Activated CD4-positive, alpha-beta T cell treated with anti-CD3 and anti-CD28 coated beads for 36 hours (primary cell): ENCODE data around the gene TULP3. TPM values are rescaled to one million over a fixed set of nuclear protein-coding genes. Genes with fewer than 3 reads are reported as not detected.
A peak's percentile ranks its signal among the peaks of the same experiment; 100 is the strongest.

Source experiments
- ATAC-seq: fragments of 200-7000 bp; cut with Tn5 transposase; one replicate; pipeline ENCODE4 v1.10.0; 2021; ENCODE audit warnings: mild to moderate bottlenecking, moderate library complexity
- CTCF ChIA-PET: fragments of 350-600 bp; sonication (Branson Sonifier 250); formaldehyde crosslinking; loops from one replicate; lab custom pipeline; 2021; ENCODE audit warnings: antibody characterized with exemption; lab: Charles Lee
- POLR2A ChIA-PET: fragments of 350-600 bp; sonication (Branson Sonifier 250); formaldehyde crosslinking; loops from one replicate; lab custom pipeline; 2021; ENCODE audit warnings: antibody characterized with exemption, inconsistent platforms; lab: Charles Lee
- DNase-seq: peaks from one replicate; pipeline ENCODE4 v3.0.0-alpha.2; 2020
- H3K27ac Mint-ChIP-seq: one replicate; pipeline ENCODE4 v1.8.0; 2021; ENCODE audit warnings: mixed read lengths
- H3K27me3 Mint-ChIP-seq: one replicate; pipeline ENCODE4 v1.8.0; 2021; ENCODE audit warnings: mixed read lengths
- H3K36me3 Mint-ChIP-seq: one replicate; pipeline ENCODE4 v1.8.0; 2021; ENCODE audit warnings: low read depth, mixed read lengths
- H3K4me1 Mint-ChIP-seq: one replicate; pipeline ENCODE4 v1.8.0; 2021; ENCODE audit warnings: mixed read lengths
- H3K4me3 Mint-ChIP-seq: one replicate; pipeline ENCODE4 v1.8.0; 2021; ENCODE audit warnings: mild to moderate bottlenecking, moderate library complexity, mixed read lengths
- H3K9me3 Mint-ChIP-seq: one replicate; pipeline ENCODE4 v1.8.0; 2021; ENCODE audit warnings: low read depth, mixed read lengths
- intact Hi-C, 2 experiments: fragments of 100-400 bp; cut with DNase I in 1 of 2; cut with micrococcal nuclease in 1 of 2; formaldehyde crosslinking; loops; one replicate each; pipeline versions ENCODE4 v1.14.2 to v1.15.1; 2022 to 2024; cut with DNase I, micrococcal nuclease
- total RNA-seq, 2 experiments: library from RNA; stranded (reverse); gene quantifications; one replicate each; pipeline ENCODE4 v1.2.3, GENCODE V29; 2021

The TULP3 gene
- total RNA-seq = 1 to 10 TPM; 5.9 to 7.3 TPM

- peaks cover 18% of the 10 kb centered on the region for H3K36me3 Mint-ChIP-seq
- intact Hi-C loops = loop anchor here (1.0 to 2.0 kb wide), 9 partner anchors 13 to 199 kb away; partner anchors contain the start of genes FOXM1 (in 2 of the 2), ITFG2 (in 2 of the 2), RHNO1 (in 2 of the 2) and FKBP4 (in 1 of the 2)
- no peaks in the 10 kb centered on the region for H3K9me3 Mint-ChIP-seq
- H3K4me1 Mint-ChIP-seq = peaks cover 25% of the 10 kb centered on the region
- peak within 1 kb of the TSS; percentile 85 for H3K4me3 Mint-ChIP-seq
- peak; percentile 98 for ATAC-seq
- peak; percentile 98 for DNase-seq
- H3K27me3 Mint-ChIP-seq = no peaks in the 10 kb centered on the region
- peak within 1 kb of the TSS; percentile 79 for H3K27ac Mint-ChIP-seq
- CTCF ChIA-PET = interaction anchor here (0.7 to 1.3 kb wide), 5 partner anchors 14 to 309 kb away, joined by 3 to 5 read pairs (median 4); partner anchors contain the start of genes FOXM1 and RHNO1
- POLR2A ChIA-PET = interaction anchor here (1.6 kb wide), 1 partner anchor 13 kb away, joined by 9 read pairs; the partner anchor contains the start of genes FOXM1 and RHNO1
These were observed at the start of gene TULP3 for GRCh38 chr12:2890388-2891239. Gene TULP3, plus strand, starts transcription at chr12:2890891. Its CDS starts 57 bp downstream, at chr12:2890948.

- CTCF ChIA-PET = no interaction called here
- no peaks in the 10 kb centered on the region for H3K27me3 Mint-ChIP-seq
- POLR2A ChIA-PET = no interaction called here
- H3K4me3 Mint-ChIP-seq = no peak overlapping the region
- ATAC-seq = no peak
- peaks cover 13% of the 10 kb centered on the region for H3K36me3 Mint-ChIP-seq
- H3K9me3 Mint-ChIP-seq = no peaks in the 10 kb centered on the region
- intact Hi-C loops = no loop called here
- H3K27ac Mint-ChIP-seq = no peak overlapping the region
- no peaks in the 10 kb centered on the region for H3K4me1 Mint-ChIP-seq
- DNase-seq = no peak
These were observed 49.5 kb upstream of the TULP3 start for GRCh38 chr12:2841056-2841650.

GRCh38 chr12:2842948-2843347 is 47.7 kb upstream of the TULP3 start:
- ChIA-PET POLR2A (no interaction called here), CTCF (interaction anchor here (0.6 kb wide), 1 partner anchor 16 kb away, joined by 3 read pairs; no protein-coding TSS in a partner anchor)
- intact Hi-C loops = no loop called here
- Mint-ChIP-seq H3K4me1 (no peaks in the 10 kb centered on the region), H3K27ac (no peak overlapping the region), H3K9me3 (no peaks in the 10 kb centered on the region), H3K27me3 (no peaks in the 10 kb centered on the region), H3K4me3 (no peak overlapping the region), H3K36me3 (peaks cover 13% of the 10 kb centered on the region)
- DNase-seq (no peak), ATAC-seq (no peak)

- POLR2A ChIA-PET = no interaction called here
- H3K27me3 Mint-ChIP-seq = no peaks in the 10 kb centered on the region
- DNase-seq (no peak), ATAC-seq (no peak)
- peaks cover 15% of the 10 kb centered on the region for H3K36me3 Mint-ChIP-seq
- CTCF ChIA-PET = interaction anchor here (1.0 to 1.8 kb wide), 3 partner anchors 9 to 189 kb away, joined by 3 to 6 read pairs (median 4); no protein-coding TSS in a partner anchor
- H3K4me1 Mint-ChIP-seq = no peaks in the 10 kb centered on the region
- H3K9me3 Mint-ChIP-seq = no peaks in the 10 kb centered on the region
- H3K4me3 Mint-ChIP-seq = no peak overlapping the region
- no peak overlapping the region for H3K27ac Mint-ChIP-seq
- intact Hi-C loops = no loop called here
These were observed 45.9 kb upstream of the TULP3 start for GRCh38 chr12:2844786-2845185.

- Mint-ChIP-seq H3K9me3 (no peaks in the 10 kb centered on the region), H3K27me3 (no peaks in the 10 kb centered on the region), H3K4me1 (no peaks in the 10 kb centered on the region), H3K4me3 (no peak overlapping the region), H3K27ac (no peak overlapping the region), H3K36me3 (peaks cover 13% of the 10 kb centered on the region)
- ChIA-PET POLR2A (no interaction called here), CTCF (interaction anchor here (1.0 to 1.8 kb wide), 4 partner anchors 9 to 189 kb away, joined by 3 to 6 read pairs (median 4); no protein-coding TSS in a partner anchor)
- ATAC-seq (no peak), DNase-seq (no peak)
- intact Hi-C loops = no loop called here
These were observed 45.4 kb upstream of the TULP3 start for GRCh38 chr12:2845280-2845679.

- POLR2A ChIA-PET = interaction anchor here (0.6 to 0.7 kb wide), 2 partner anchors 16 to 38 kb away, joined by 7 to 13 read pairs; no protein-coding TSS in a partner anchor
- Mint-ChIP-seq H3K27me3 (no peaks in the 10 kb centered on the region), H3K27ac (no peak overlapping the region), H3K9me3 (no peaks in the 10 kb centered on the region), H3K4me3 (no peak overlapping the region), H3K4me1 (peaks cover 3% of the 10 kb centered on the region), H3K36me3 (peaks cover 11% of the 10 kb centered on the region)
- no peak for ATAC-seq
- no peak for DNase-seq
- CTCF ChIA-PET = interaction anchor here (0.8 to 5.2 kb wide), 2 partner anchors 92 to 190 kb away, joined by 3 to 34 read pairs; no protein-coding TSS in a partner anchor
- intact Hi-C loops = no loop called here
These were observed 38.8 kb upstream of the TULP3 start for GRCh38 chr12:2851931-2852330.

- peak; percentile 78 for ATAC-seq
- POLR2A ChIA-PET = interaction anchor here (1.0 kb wide), 1 partner anchor 91 kb away, joined by 3 read pairs; no protein-coding TSS in a partner anchor
- Mint-ChIP-seq H3K36me3 (peaks cover 10% of the 10 kb centered on the region), H3K4me3 (no peak overlapping the region), H3K4me1 (peaks cover 3% of the 10 kb centered on the region), H3K9me3 (no peaks in the 10 kb centered on the region), H3K27me3 (no peaks in the 10 kb centered on the region), H3K27ac (no peak overlapping the region)
- intact Hi-C loops = loop anchor here (1.0 kb wide), 2 partner anchors 91 to 188 kb away; no protein-coding TSS in a partner anchor
- CTCF ChIA-PET = interaction anchor here (0.6 to 5.2 kb wide), 19 partner anchors 7 to 189 kb away, joined by 3 to 34 read pairs (median 4); partner anchors contain the start of genes FOXM1 and RHNO1
- peak; percentile 74 for DNase-seq
These were observed 37.1 kb upstream of the TULP3 start for GRCh38 chr12:2853626-2854025.

- DNase-seq (no peak), ATAC-seq (no peak)
- H3K27ac Mint-ChIP-seq = no peak overlapping the region
- POLR2A ChIA-PET = interaction anchor here (0.6 to 1.0 kb wide), 2 partner anchors 22 to 43 kb away, joined by 3 to 5 read pairs; partner anchors contain the start of genes FOXM1 and RHNO1
- no peaks in the 10 kb centered on the region for H3K9me3 Mint-ChIP-seq
- H3K27me3 Mint-ChIP-seq = no peaks in the 10 kb centered on the region
- no peak overlapping the region for H3K4me3 Mint-ChIP-seq
- CTCF ChIA-PET = interaction anchor here (0.5 to 5.2 kb wide), 16 partner anchors 7 to 217 kb away, joined by 3 to 34 read pairs (median 4); partner anchors contain the start of genes FOXM1 and RHNO1
- intact Hi-C loops = no loop called here
- peaks cover 3% of the 10 kb centered on the region for H3K4me1 Mint-ChIP-seq
- peaks cover 15% of the 10 kb centered on the region for H3K36me3 Mint-ChIP-seq
These were observed 35.8 kb upstream of the TULP3 start for GRCh38 chr12:2854669-2855453.

GRCh38 chr12:2855546-2855945 is 35.1 kb upstream of the TULP3 start:
- Mint-ChIP-seq H3K27ac (no peak overlapping the region), H3K4me3 (no peak overlapping the region), H3K9me3 (no peaks in the 10 kb centered on the region), H3K4me1 (peaks cover 3% of the 10 kb centered on the region), H3K27me3 (no peaks in the 10 kb centered on the region), H3K36me3 (peaks cover 22% of the 10 kb centered on the region)
- ATAC-seq = no peak
- ChIA-PET CTCF (interaction anchor here (0.6 to 5.2 kb wide), 2 partner anchors 88 to 822 kb away, joined by 3 to 34 read pairs; no protein-coding TSS in a partner anchor), POLR2A (interaction anchor here (0.6 kb wide), 1 partner anchor 12 kb away, joined by 5 read pairs; no protein-coding TSS in a partner anchor)
- no peak for DNase-seq
- intact Hi-C loops = no loop called here

- POLR2A ChIA-PET = interaction anchor here (0.6 kb wide), 1 partner anchor 11 kb away, joined by 5 read pairs; no protein-coding TSS in a partner anchor
- Mint-ChIP-seq H3K36me3 (peaks cover 22% of the 10 kb centered on the region), H3K4me3 (no peak overlapping the region), H3K4me1 (peaks cover 3% of the 10 kb centered on the region), H3K9me3 (no peaks in the 10 kb centered on the region), H3K27me3 (no peaks in the 10 kb centered on the region), H3K27ac (no peak overlapping the region)
- DNase-seq (no peak), ATAC-seq (no peak)
- intact Hi-C loops = no loop called here
- CTCF ChIA-PET = interaction anchor here (0.6 to 5.2 kb wide), 4 partner anchors 10 to 822 kb away, joined by 3 to 34 read pairs (median 4); no protein-coding TSS in a partner anchor
These were observed 34.6 kb upstream of the TULP3 start for GRCh38 chr12:2856051-2856450.
